ENCODE measurements around the gene PLCG2.

Gene PLCG2

GRCh38 chr16:81837312-81837751 is 58.2 kb downstream of the PLCG2 start:
- POLR2A ChIA-PET = no interaction called here
- no peak overlapping the region for H3K4me3 ChIP-seq (ENCODE audit: low read depth, low read length)
- DNase-seq (ENCODE audit: low read depth, low spot score) = no peak
- TF ChIP-seq CTCF (IDR thresholded peaks at IDR 0.05; ENCODE audit: insufficient read depth, low read length, missing control alignments) = no peak
- CTCF ChIA-PET = no interaction called here

GRCh38 chr16:81838794-81839193 is 59.7 kb downstream of the PLCG2 start:
- no peak for TF ChIP-seq CTCF (IDR thresholded peaks at IDR 0.05; ENCODE audit: insufficient read depth, low read length, missing control alignments)
- no peak for DNase-seq (ENCODE audit: low read depth, low spot score)
- ChIA-PET CTCF (no interaction called here), POLR2A (no interaction called here)
- no peak overlapping the region for H3K4me3 ChIP-seq (ENCODE audit: low read depth, low read length)

GRCh38 chr16:81841722-81842121 is 62.6 kb downstream of the PLCG2 start:
- TF ChIP-seq CTCF (IDR thresholded peaks at IDR 0.05; ENCODE audit: insufficient read depth, low read length, missing control alignments) = no peak
- H3K4me3 ChIP-seq (ENCODE audit: low read depth, low read length) = no peak overlapping the region
- ChIA-PET POLR2A (no interaction called here), CTCF (no interaction called here)
- DNase-seq (ENCODE audit: low read depth, low spot score) = no peak

GRCh38 chr16:81842564-81843242 is 63.6 kb downstream of the PLCG2 start:
- no peak overlapping the region for H3K4me3 ChIP-seq (ENCODE audit: low read depth, low read length)
- DNase-seq (ENCODE audit: low read depth, low spot score) = no peak
- CTCF ChIA-PET = no interaction called here
- POLR2A ChIA-PET = interaction anchor here (0.6 kb wide), 1 partner anchor 24 kb away, joined by 3 read pairs; no protein-coding TSS in a partner anchor
- TF ChIP-seq CTCF (IDR thresholded peaks at IDR 0.05; ENCODE audit: insufficient read depth, low read length, missing control alignments) = no peak

- no peak overlapping the region for H3K4me3 ChIP-seq (ENCODE audit: low read depth, low read length)
- ChIA-PET CTCF (no interaction called here), POLR2A (interaction anchor here (0.6 kb wide), 1 partner anchor 24 kb away, joined by 3 read pairs; no protein-coding TSS in a partner anchor)
- TF ChIP-seq CTCF (IDR thresholded peaks at IDR 0.05; ENCODE audit: insufficient read depth, low read length, missing control alignments) = no peak
- DNase-seq (ENCODE audit: low read depth, low spot score) = no peak
Observed at GRCh38 chr16:81843243-81843582, 64.1 kb downstream of the PLCG2 start.

- POLR2A ChIA-PET = no interaction called here
- CTCF ChIA-PET = no interaction called here
- no peak overlapping the region for H3K4me3 ChIP-seq (ENCODE audit: low read depth, low read length)
- DNase-seq (ENCODE audit: low read depth, low spot score) = no peak
- TF ChIP-seq CTCF (IDR thresholded peaks at IDR 0.05; ENCODE audit: insufficient read depth, low read length, missing control alignments) = no peak
Observed at GRCh38 chr16:81843683-81844082, 64.6 kb downstream of the PLCG2 start.

Measured in AG04449 (cell line).